GM23338 (cell line): ENCODE measurements around the gene SFMBT2. TPM values are rescaled to one million over a fixed set of nuclear protein-coding genes. Genes with fewer than 3 reads are reported as not detected.
"Not testable (repeated sequence)": the region's sequence is repeated elsewhere in the genome, so short reads cannot be mapped to it uniquely, and the experiment has no call there.

Experiments used
- ATAC-seq: fragments of 200-7000 bp; cut with Tn5 transposase; 3 replicates; pipeline ENCODE4 v1.9.1; 2020
- DNase-seq: peaks from one replicate; pipeline ENCODE4 v3.0.0-alpha.2; 2015; ENCODE audit warnings: low spot score
- H2AFZ ChIP-seq: fragments of 200-600 bp; sonication (generic); 2 replicates; pipeline ENCODE4 v1.8.0; 2016; ENCODE audit warnings: antibody characterized with exemption, mild to moderate bottlenecking, moderate library complexity
- H3F3A ChIP-seq: fragments of 200-600 bp; sonication (generic); replicated peaks from 2 replicates; pipeline ENCODE4 v1.8.0; 2017; ENCODE audit warnings: antibody characterized with exemption, mixed run types, low read depth
- H3K27ac ChIP-seq: fragments of 200-600 bp; sonication (generic); 2 replicates; pipeline ENCODE4 v1.6.1; 2016; ENCODE audit warnings: low read depth
- H3K27me3 ChIP-seq: fragments of 200-600 bp; sonication (generic); 2 replicates; pipeline ENCODE4 v1.8.0; 2016; ENCODE audit warnings: mild to moderate bottlenecking, mixed run types, moderate library complexity; ENCODE audit not compliant: insufficient read depth
- H3K36me3 ChIP-seq: fragments of 200-600 bp; sonication (generic); 2 replicates; pipeline ENCODE4 v1.8.0; 2016; ENCODE audit warnings: mild to moderate bottlenecking; ENCODE audit not compliant: insufficient read depth
- H3K4me1 ChIP-seq: fragments of 200-600 bp; sonication (generic); 2 replicates; pipeline ENCODE4 v1.8.0; 2016; ENCODE audit warnings: mild to moderate bottlenecking, moderate library complexity; ENCODE audit not compliant: insufficient read depth
- H3K4me2 ChIP-seq: fragments of 200-600 bp; sonication (generic); 2 replicates; pipeline ENCODE4 v1.7.1; 2017; ENCODE audit warnings: mixed run types
- H3K4me3 ChIP-seq: fragments of 200-600 bp; sonication (generic); 2 replicates; pipeline ENCODE4 v1.6.1; 2016; ENCODE audit warnings: mixed run types
- H3K79me2 ChIP-seq: fragments of 200-600 bp; sonication (generic); replicated peaks from 2 replicates; pipeline ENCODE4 v1.8.0; 2017; ENCODE audit warnings: mild to moderate bottlenecking; ENCODE audit not compliant: insufficient read depth
- H3K9me2 ChIP-seq: fragments of 200-600 bp; sonication (generic); 2 replicates; pipeline ENCODE4 v1.8.0; 2017; ENCODE audit not compliant: insufficient read depth
- H4K20me1 ChIP-seq: fragments of 200-600 bp; sonication (generic); replicated peaks from 2 replicates; pipeline ENCODE4 v1.8.0; 2017; ENCODE audit warnings: mild to moderate bottlenecking; ENCODE audit not compliant: insufficient read depth
- H3K27ac Mint-ChIP-seq: 2 replicates; pipeline ENCODE4 v1.8.0; 2020; ENCODE audit warnings: inconsistent platforms, mild to moderate bottlenecking, moderate library complexity, mixed read lengths
- H3K27me3 Mint-ChIP-seq: 3 replicates; pipeline ENCODE4 v1.8.0; 2022; ENCODE audit warnings: low read depth, mild to moderate bottlenecking, moderate library complexity, mixed read lengths, inconsistent platforms; ENCODE audit not compliant: insufficient read depth, poor library complexity
- H3K36me3 Mint-ChIP-seq: 3 replicates; pipeline ENCODE4 v1.8.0; 2021; ENCODE audit warnings: low read depth, mild to moderate bottlenecking, inconsistent platforms, moderate library complexity, mixed read lengths
- H3K4me1 Mint-ChIP-seq: 3 replicates; pipeline ENCODE4 v1.8.0; 2020; ENCODE audit warnings: mild to moderate bottlenecking, inconsistent platforms, mixed read lengths
- H3K4me3 Mint-ChIP-seq: 3 replicates; pipeline ENCODE4 v1.8.0; 2021; ENCODE audit warnings: moderate library complexity, mild to moderate bottlenecking, inconsistent platforms, mixed read lengths
- H3K9me3 Mint-ChIP-seq: 3 replicates; pipeline ENCODE4 v1.8.0; 2020; ENCODE audit warnings: moderate library complexity, mild to moderate bottlenecking, inconsistent platforms, mixed read lengths
- CREB1 ChIP-seq: fragments of 250-450 bp; sonication (Bioruptor Pico); IDR thresholded peaks from 2 replicates; pipeline ENCODE4 v1.5.0; 2020; ENCODE audit warnings: low read depth, mild to moderate bottlenecking, moderate library complexity
- EZH2 ChIP-seq: fragments of 200-600 bp; sonication (generic); IDR thresholded peaks from one replicate; pipeline ENCODE4 v1.8.0; 2017; ENCODE audit warnings: antibody characterized with exemption, mild to moderate bottlenecking, low read depth; ENCODE audit not compliant: unreplicated experiment
- EZH2phosphoT487 ChIP-seq: fragments of 200-600 bp; sonication (generic); IDR thresholded peaks from one replicate; pipeline ENCODE4 v1.8.1; 2018; ENCODE audit warnings: antibody characterized with exemption; ENCODE audit not compliant: unreplicated experiment
- JUNB ChIP-seq: IDR thresholded peaks from one replicate; pipeline ENCODE4 v1.6.1; 2016; ENCODE audit warnings: antibody characterized with exemption; ENCODE audit not compliant: unreplicated experiment
- POLR2AphosphoS5 ChIP-seq: IDR thresholded peaks from 2 replicates; pipeline ENCODE4 v1.6.1; 2016; ENCODE audit warnings: antibody characterized with exemption, low read depth
- ZNF114 ChIP-seq: fragments of 250-450 bp; sonication (Bioruptor Pico); IDR thresholded peaks from 2 replicates; pipeline ENCODE4 v1.5.0; 2020; ENCODE audit warnings: mild to moderate bottlenecking, moderate library complexity
- ZNF331 ChIP-seq: fragments of 250-450 bp; sonication (Bioruptor Pico); IDR thresholded peaks from 2 replicates; pipeline ENCODE4 v1.5.0; 2020; ENCODE audit warnings: low read depth, mild to moderate bottlenecking, moderate library complexity
- ZNF462 ChIP-seq: fragments of 250-450 bp; sonication (Bioruptor Pico); IDR thresholded peaks from 2 replicates; pipeline ENCODE4 v1.5.0; 2020; ENCODE audit warnings: mild to moderate bottlenecking, moderate library complexity
- polyA plus RNA-seq: library from polyadenylated mRNA; unstranded; fragments of >200 nt; fragmentation: Nextera tagmentation; extraction: Ambion mirVana; gene quantifications from 2 replicates; pipeline ENCODE4 v1.2.1, GENCODE V29; 2016
- total RNA-seq: library from RNA; depleted of rRNA; stranded (reverse); fragments of >200 nt; shearing (Covaris generic); gene quantifications from 2 replicates; pipeline ENCODE4 v1.2.3, GENCODE V29; 2014
- TF ChIP-seq, protein P1 (sequence below): IDR thresholded peaks from one replicate; pipeline ENCODE4 v1.6.1; 2018; ENCODE audit warnings: antibody characterized with exemption; ENCODE audit not compliant: unreplicated experiment

Gene SFMBT2
- total and polyA plus RNA-seq, 2 experiments from 2014 or later, result 2.7 to 6.7 TPM

DNA sequence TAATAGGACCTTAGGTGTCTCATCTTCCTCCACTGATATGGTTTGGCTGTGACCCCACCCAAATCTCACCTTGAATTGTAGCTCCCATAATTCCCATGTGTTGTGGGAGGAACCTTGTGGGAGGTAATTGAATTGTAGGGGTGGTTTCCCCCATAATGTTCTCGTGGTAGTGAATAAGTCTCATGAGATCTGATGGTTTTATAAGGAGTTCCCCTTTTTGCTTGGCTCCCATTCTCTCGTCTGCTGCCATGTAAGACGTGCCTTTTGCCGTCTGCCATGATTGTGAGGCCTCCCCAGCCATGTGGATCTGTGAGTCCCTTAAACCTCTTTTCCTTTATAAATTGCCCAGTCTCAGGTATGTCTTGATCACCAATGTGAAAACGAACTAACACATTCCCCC, 220.1 kb downstream of the SFMBT2 start:
- not testable (repeated sequence) for H3K27me3 Mint-ChIP-seq, H3K27ac Mint-ChIP-seq, H3K79me2 ChIP-seq, H3K27ac ChIP-seq, H3F3A ChIP-seq, H3K4me2 ChIP-seq, H3K9me2 ChIP-seq, H3K9me3 Mint-ChIP-seq, DNase-seq, H2AFZ ChIP-seq, H3K36me3 ChIP-seq, H3K4me3 Mint-ChIP-seq, ATAC-seq, H3K4me1 ChIP-seq, H4K20me1 ChIP-seq, H3K27me3 ChIP-seq, H3K4me3 ChIP-seq, H3K4me1 Mint-ChIP-seq
- H3K36me3 Mint-ChIP-seq, result peaks cover 12% of the 10 kb centered on the region

DNA sequence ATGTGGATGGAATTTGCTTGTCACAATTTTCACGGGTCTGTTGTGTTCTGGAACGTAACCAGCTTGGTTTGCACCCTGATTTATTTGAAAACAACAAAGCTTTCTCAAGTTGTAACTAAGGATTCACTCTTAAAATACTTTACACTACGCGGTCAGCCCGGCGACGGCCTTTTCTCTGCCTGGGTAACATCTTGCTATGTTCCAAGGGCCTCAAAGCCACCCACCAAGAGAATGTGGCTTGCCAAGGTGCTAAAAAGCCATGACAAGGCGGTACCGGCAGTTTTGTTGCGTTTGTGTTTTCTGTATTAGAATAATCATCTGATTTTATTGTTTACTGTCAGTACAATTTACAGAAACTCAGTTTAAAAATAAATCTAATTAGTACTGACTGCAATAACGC, 220.9 kb downstream of the SFMBT2 start:
- no peak for TF ChIP-seq CREB1 (CRISPR knock-in tag)
- no peak for TF ChIP-seq EZH2
- TF ChIP-seq ZNF331, result no peak
- TF ChIP-seq JUNB, result no peak
- no peak for TF ChIP-seq POLR2AphosphoS5
- TF ChIP-seq ZNF462 (CRISPR knock-in tag), result no peak
- TF ChIP-seq, protein P1, sequence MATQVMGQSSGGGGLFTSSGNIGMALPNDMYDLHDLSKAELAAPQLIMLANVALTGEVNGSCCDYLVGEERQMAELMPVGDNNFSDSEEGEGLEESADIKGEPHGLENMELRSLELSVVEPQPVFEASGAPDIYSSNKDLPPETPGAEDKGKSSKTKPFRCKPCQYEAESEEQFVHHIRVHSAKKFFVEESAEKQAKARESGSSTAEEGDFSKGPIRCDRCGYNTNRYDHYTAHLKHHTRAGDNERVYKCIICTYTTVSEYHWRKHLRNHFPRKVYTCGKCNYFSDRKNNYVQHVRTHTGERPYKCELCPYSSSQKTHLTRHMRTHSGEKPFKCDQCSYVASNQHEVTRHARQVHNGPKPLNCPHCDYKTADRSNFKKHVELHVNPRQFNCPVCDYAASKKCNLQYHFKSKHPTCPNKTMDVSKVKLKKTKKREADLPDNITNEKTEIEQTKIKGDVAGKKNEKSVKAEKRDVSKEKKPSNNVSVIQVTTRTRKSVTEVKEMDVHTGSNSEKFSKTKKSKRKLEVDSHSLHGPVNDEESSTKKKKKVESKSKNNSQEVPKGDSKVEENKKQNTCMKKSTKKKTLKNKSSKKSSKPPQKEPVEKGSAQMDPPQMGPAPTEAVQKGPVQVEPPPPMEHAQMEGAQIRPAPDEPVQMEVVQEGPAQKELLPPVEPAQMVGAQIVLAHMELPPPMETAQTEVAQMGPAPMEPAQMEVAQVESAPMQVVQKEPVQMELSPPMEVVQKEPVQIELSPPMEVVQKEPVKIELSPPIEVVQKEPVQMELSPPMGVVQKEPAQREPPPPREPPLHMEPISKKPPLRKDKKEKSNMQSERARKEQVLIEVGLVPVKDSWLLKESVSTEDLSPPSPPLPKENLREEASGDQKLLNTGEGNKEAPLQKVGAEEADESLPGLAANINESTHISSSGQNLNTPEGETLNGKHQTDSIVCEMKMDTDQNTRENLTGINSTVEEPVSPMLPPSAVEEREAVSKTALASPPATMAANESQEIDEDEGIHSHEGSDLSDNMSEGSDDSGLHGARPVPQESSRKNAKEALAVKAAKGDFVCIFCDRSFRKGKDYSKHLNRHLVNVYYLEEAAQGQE, result no peak
- TF ChIP-seq EZH2phosphoT487, result no peak
- TF ChIP-seq ZNF114 (CRISPR knock-in tag), result no peak

More for the DNA sequence above, 220.9 kb downstream of the SFMBT2 start:
- Mint-ChIP-seq H3K4me1 (no peaks in the 10 kb centered on the region), H3K4me3 (no peak overlapping the region), H3K27ac (0 out of 2 replicates have a peak overlapping the region, but pooled peaks have one; percentile 12), H3K27me3 (peaks cover 2% of the 10 kb centered on the region), H3K9me3 (no peaks in the 10 kb centered on the region; the same call in 2 of the 3 replicates), H3K36me3 (peaks cover 4% of the 10 kb centered on the region; the same call in 2 of the 3 replicates)
- DNase-seq (no peak), ATAC-seq (no peak)
- Histone ChIP-seq H4K20me1 (no peaks in the 10 kb centered on the region), H3F3A (no peaks in the 10 kb centered on the region), H3K27me3 (no peaks in the 10 kb centered on the region), H3K79me2 (no peaks in the 10 kb centered on the region), H3K4me2 (no peak overlapping the region), H3K4me3 (no peak overlapping the region), H3K27ac (no peak overlapping the region), H3K36me3 (no peaks in the 10 kb centered on the region), H3K4me1 (no peaks in the 10 kb centered on the region; the same call in 1 of the 2 replicates), H2AFZ (no peak overlapping the region), H3K9me2 (no peaks in the 10 kb centered on the region; the same call in 1 of the 2 replicates)
